Amniotic epithelial cell (primary cell): ENCODE measurements around the gene PCNX2.
"Not testable (repeated sequence)": the region's sequence is repeated elsewhere in the genome, so short reads cannot be mapped to it uniquely, and the experiment has no call there.

Source experiments
- DNase-seq: peaks from one replicate; pipeline ENCODE4 v3.0.0-alpha.2; 2010; ENCODE audit warnings: low read depth

PCNX2 gene

DNA sequence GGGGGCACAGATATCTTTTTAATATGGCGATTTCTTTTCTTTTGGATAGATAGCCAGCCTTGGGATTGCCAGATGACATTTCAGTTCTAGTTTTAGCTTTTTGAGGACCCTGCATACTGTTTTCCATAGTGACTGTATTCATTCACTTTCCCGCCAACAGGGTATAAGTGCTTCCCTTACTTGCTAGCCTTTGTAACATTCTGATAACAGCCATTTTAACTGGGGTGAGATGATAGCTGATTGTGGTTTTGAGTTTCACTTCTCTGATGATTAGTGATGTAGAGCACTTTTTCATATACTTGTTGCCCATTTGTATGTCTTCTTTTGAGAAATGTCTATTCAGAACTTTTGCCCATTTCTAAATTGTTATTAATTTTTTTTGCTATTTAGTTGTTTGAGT lies 193.2 kb downstream of the PCNX2 start:
- no peak for DNase-seq

DNA sequence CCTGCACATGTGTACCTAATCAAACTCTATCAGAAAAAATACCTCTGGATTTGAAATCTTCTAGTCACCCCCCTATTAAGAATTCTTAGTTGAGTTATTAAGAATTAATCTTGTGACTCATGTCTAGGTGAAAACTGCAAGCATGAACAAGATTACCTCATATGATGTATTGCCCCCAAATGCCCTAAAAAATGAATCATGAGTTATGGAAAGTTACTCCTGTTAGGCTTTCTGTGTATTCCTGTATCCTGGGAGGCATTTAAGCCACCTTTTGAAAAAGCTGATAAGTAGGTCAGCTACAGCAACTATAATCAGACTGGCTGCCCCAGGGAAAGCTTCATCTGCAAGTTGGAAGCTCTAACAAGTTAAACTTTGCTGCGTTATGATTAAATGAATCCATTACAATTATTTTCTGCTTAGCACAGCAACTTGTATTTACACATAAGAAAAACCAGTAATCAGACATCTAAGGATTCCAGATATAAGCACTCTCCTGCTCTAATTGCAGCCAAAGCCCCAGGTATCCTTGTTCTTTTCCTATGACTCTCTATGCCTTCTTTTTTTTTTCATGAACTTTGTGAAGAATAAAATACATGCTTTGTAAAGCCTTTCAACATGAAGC lies 197.5 kb downstream of the PCNX2 start:
- peak; percentile 86 for DNase-seq

DNA sequence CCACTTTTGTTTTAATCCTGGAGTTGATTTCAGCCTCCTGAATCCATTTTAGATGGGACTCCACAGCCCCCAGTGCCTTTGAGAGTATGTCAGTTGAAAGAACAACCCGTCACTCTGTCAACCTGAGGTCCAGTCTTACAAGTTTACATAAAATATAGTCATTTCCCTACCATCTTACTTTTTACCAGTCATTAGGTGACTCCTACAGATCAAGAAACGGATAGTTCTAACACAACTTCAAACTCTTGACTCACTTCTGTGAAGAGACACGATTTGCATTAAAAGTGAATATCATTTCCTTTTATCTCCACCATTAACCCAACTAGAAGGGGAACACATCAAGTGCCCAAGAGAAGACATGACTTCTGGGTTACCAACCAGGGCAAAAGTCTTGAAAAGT lies 198.0 kb downstream of the PCNX2 start:
- DNase-seq = no peak

DNA sequence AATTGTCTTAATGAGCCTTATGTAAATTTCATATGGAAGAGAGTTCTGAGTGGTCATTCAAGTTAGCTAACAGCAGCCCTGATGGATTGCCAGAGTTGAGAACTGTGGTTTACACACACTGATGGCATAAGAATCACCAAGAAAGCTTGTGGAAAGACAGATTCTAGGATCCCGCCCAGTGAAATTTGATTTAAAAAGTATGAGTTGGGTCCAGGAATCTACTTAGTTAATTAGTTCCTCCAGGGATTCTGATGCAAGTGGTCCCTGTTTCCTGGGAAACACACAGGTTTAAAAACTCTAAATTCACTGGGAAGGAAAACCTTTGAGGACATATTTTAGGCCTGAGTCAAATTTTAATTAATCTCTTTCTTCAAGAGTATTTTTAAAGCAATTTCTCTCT lies 200.8 kb downstream of the PCNX2 start:
- peak; percentile 42 for DNase-seq

DNA sequence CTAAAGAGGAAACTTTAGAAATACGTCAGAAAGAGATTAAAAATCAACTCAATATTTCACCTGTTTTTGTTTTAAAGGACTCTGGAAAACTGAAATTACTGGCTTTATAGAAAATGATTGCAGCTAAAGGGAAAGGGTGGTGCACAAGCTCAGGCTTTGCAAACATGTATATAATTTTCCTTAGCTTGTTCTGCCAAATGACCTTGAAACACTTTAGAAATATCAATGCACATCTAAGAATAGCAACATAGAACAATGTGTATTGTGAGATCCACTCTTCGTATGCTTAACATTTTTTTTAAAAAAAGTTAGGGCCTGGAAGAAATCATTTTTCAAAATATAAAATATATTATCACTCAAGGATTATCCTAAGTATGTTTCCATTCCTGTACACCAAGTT lies 201.3 kb downstream of the PCNX2 start:
- DNase-seq = no peak

DNA sequence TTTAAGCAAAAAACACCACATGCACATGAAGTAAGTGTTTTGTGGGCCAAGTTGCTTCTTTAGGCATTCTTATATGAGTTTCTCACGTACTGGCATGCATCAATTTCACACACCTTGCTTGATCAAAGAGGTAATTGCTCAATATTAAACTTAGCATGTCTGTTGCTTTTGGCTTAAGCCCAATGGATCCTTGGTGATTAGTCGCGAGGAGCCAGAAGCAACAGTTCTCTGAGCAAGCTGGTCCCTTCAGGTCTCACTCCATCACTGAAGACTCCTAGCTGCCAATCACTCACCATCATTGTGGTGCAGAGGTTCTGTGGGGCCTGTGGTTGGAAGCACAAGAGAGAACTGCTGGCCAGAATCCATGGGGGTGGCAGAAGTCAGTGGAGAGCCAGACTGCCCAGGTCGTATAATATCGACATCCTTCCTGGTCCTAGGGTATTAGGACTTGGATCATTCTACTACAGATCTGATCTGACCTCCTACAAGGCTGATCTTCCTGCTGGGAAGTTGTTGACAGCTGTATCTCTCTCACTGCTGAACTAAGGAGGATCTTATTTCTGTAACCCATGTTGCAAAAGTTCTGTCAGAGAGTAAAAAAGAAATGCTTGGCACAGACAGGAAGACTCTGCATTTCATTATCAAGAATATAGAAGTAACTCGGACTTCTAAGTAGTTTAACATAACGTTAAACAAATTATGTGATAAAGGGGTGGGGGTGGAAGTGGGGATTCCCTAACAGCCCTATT lies 204.6 kb downstream of the PCNX2 start:
- DNase-seq = no peak

DNA sequence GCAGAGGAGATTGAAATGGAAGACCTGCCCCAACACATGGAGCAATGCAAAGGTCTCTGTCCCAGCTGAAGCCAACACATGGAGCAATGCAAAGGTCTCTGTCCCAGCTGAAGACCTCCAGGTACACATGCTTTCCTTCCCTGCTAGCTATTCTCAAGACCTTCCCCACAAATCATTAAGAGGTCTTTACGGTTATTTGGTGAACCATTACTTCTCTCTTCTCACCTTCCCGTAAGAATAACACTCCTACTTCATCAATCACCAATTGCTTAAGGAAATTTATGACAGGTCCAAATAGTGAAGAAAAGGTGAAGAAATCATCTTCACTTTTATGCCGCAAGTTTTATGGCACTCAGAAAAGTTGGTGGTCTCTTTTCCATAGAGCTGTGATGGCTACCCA lies 206.3 kb downstream of the PCNX2 start:
- DNase-seq = no peak

DNA sequence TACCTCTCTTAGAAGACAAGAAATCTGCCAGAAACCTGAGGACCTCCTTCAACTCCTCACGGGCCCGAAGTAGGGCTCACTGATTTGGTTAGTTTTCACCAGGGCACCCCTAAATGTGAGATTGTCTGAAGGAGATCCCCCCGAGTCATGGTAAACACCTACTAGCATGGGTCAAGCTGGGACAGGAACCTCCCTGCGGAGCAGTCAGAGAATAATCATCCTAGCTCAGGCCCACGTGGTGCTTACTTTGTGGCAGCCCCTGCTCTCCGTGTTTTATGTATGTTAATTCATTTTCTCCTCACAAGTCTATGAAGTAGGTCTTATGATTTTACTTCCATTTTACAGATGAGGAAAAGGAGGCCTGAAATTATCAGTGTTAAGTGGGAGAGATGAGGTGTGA lies 206.9 kb downstream of the PCNX2 start:
- DNase-seq = no peak

DNA sequence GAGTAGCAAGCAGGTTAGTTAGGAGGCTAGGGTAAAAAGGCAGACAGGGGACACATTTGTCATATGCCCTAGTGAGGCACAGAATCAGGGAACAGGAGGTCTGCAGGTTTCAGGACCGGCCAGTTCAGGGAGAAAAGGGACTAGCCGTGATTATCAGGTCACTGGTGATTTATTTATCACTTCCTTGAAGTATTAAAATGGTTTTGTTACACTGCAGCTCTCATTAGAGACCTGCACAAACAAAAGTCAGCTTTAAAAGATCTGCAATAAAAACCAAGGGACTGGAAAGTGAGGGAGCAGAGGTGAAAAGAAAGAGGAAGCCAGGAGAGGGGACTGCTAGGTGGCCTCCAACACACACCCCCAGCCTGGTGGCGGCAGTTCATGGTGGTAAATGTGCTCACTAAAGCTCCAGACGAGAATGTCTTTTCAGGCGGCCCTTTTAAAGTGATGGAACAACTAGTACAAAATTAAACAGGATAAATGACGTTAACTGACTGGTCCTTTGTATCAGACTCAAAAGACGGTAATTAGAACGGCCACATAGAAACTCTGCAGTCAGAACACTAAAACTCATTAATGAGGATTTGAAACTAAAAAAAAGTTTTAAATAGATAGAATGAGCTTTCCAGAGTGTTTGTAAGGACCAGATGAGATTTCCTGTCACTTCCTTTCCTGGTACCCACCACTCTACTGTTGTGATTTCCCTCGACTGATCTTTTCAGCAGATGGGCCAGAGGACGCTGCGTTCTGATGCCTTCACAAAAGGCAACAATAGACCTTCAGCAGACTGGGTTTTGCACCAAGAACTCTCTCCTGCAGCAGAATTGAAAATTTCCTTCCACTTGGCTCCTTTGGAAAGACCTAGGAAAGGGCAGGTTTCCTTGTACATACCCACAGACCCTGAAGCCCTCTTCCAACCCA lies 208.3 kb downstream of the PCNX2 start:
- no peak for DNase-seq

DNA sequence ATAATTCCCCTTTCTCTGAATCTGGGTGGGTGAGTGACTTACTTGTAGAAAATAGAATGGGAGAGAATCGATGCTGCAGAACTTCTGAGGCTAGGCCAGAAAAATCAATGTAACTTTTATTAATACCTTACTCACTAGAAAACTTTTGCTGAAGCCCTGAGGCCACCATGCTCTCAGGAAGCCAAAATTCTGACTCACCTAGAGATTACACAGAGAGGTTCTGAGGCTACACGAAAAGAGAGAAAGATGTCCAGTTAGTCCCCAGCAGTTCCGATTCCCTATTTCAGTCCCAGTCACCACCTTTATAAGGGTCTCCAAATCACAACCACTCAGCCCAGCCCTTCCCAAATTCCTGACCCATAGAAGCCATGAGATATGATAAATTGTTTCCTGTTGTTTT lies 210.0 kb downstream of the PCNX2 start:
- DNase-seq = no peak

DNA sequence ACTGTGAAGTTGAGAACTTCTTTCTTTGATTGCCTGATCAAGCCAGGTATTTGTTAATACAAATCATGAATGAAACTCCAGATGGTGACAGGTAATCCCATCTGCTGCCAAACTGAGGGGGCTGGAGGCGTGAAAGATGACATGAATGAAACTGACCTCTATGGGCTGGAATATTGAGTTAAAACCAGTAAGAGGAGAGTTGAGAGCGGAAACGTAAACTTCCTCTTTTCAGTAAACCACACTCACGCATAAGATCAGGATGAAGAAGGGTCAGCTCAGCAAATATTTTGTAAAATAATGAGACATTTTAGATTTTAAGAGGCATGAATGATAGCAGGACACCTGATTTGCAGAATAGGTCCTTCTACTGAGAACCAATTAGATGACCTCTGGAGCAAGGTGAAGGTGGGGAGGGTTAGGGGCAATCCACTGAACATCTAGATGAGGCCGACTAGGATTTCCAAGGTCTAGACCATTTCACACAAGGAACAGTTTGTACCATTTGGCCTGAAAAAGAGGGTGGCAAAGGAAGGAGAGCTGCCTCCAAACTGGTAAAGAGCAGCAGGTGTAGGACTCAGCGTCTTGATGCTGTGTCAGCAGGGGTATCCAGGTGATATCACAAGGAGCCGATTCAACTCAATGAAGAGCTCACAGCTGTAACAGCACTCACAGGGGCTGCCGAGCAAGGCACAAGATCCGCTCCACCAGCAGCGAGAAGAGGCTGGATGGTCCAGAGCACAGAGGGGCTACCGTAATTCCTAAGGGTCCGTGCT lies 212.6 kb downstream of the PCNX2 start:
- DNase-seq = no peak

DNA sequence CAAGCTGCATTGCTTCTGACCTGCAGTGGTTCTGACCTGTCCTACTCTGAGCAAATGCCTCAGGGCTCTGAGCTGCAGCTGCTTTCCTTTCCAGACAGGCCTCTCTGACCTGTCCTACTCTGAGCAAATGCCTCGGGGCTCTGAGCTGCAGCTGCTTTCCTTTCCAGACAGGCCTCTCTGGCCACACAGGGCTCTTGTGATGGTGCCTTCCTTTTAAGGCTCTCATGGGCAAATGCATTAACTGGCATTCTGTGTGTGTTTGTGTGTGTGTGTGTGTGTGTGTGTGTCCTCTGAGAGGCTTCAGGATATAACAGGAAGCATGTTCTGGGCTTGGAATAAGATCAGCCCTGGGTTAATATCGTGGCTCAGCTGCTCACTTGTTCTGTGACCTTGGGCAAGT lies 213.8 kb downstream of the PCNX2 start:
- DNase-seq = no peak

DNA sequence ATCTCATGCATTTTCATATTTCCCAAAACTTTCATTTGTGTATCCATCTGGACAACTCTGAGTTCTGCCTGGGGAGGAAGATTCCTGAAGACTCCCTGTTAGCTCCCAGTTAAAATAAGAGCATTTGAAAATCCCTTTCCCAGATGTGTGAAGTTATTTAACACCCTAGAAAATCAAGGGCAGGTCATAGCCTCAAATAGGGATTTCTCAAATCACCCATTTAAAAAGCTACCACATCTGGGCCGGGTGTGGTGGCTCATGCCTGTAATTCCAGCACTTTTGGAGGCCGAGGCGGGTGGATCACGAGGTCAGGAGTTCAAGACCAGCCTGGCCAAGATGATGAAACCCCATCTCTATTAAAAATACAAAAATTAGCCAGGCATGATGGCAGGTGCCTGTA lies 214.7 kb downstream of the PCNX2 start:
- not testable (repeated sequence) for DNase-seq

DNA sequence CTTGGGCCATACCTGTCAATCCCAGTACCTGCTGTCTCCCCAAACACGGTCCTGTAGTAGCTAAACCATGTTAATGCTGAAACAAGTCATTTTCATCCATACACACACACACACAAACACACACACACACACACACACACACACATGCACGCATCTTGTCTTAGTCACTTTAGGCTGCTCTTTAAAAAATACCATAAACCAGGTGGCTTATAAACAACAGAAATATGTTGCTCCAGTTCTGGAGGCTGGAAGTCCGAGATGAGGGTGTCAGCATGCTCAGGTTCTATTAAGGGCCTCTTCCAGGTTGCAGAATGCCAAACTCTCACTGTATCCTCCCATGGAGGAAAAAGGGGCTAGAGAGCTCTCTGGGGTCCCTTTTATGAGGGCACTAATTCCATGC lies 215.2 kb downstream of the PCNX2 start:
- no peak for DNase-seq

DNA sequence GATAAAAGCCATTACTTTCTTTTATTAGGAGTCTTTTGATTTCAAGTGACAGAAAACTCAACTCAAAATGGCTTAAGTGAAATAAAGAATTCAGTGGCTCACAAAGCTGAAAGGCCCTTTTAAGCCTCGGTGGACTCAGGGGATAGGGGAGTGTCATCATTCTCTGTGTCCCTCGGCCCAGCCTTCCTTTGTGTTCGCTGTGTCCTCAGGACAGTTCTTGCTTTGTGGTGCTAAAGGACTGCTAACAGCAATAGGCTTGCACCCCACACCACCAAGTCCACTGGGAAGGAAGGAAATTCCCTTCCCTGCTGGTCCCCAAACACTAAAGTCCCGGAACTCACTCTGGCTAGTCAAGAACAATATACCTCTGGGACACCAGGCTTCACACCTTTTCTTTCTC lies 216.0 kb downstream of the PCNX2 start:
- no peak for DNase-seq

DNA sequence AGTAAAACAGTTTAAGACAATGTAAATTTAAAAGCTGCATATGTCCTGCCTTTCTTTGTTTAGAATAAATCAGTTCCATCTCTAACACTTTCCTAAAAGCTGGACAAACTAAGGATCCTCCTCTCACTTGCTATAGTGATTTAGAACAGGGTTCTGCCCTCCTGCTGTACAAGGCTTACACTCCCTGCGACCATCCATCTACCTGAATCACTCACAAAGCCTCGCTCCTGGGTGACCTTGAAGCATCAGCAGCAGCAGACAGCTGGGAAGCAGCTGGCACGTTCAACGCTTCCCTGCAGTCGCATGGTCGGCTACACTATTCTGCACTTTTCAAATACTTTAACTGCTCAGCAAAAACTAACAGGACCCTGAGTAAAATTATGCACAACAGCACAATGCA lies 217.1 kb downstream of the PCNX2 start:
- no peak for DNase-seq

DNA sequence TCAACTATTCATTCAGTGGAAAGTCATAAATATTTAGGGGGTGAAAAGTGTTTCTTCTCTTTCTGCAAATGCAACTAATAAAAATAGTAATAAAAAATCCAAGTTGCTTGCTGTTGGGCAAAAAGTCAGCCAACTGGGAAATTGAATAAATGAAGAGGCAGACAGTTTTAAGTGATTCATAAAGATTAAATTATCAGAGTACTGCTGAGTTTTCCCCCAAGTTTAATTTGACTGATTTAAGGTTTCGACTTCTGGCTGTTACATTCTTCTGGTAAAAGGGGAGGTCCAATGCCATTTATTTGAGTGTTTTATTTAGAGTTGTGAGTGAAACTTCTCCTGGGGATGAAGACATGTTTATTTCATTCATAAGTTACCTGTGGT lies 219.6 kb downstream of the PCNX2 start:
- no peak for DNase-seq

DNA sequence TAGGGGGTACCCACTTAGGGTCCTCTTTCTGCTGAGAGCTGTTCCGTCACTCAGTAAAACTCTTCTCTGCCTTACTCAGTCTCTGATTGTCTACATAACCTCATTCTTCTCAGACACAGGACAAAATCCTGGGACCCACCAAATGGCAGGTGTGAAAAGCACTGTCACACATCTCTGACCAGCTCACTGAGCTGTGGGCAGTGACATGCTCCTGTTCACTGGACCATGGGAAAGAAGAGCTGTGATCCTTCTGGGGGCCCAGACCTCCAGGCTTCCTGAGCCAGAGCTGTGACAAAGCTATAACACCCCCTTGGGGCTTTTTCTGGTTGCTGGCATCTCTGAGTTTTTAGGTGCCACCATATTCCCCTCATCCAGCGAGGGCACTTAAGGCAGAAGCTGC lies 229.4 kb downstream of the PCNX2 start:
- no peak for DNase-seq

DNA sequence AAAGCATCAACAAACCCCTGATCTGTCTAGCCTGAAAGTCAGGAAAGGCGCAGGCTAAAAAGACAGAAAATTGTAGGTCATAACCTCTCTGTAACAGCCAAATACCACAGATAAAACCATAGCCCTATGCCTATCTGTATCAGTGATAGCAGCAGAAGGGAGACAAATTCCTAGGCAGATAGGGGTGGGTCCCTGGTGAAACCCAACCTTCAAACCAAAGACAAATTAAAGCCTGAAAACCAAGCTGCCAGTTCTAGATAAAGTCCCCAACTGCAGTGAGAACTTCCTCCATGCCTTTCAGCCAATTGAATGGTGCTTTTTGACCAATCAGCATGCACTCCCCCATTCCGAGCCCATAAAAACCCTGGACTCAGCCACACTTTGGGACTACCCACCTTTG lies 229.8 kb downstream of the PCNX2 start:
- no peak for DNase-seq

DNA sequence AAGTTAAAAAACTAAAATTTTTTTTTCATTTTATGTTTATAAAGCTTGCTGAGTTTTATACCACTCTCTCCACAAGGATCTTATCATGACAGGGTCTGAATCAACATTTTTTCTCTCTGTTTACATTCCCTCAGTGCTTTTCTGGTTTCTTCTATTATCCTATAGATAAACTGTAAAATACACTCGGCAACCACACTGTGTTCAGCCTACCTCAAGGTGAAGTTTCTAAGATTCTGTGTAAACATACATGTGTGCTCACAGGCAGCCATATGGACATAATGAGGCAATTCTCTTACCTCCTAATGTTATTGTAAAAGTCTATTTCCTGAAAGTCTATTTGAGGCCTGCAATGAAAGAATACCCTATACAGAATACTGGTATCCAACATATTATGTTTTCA lies 230.5 kb downstream of the PCNX2 start:
- no peak for DNase-seq

DNA sequence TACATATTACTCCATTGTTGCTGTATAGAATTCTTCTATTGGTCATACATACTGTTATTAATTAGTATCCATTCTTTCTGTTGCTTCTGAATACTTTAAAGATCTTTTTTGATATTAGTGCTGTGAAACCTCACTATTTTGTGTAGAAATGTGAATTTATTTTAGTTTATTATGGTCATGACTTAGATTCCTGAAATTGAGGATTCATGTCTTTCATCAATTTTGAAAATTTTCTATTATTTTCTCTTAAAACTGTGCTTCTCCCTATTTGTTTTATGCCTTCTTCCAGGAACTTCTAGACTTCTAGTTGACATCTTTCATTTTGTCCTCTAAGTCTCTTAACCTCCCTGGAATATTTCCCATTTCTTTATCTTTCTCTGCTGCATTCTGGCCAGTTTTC lies 232.1 kb downstream of the PCNX2 start:
- no peak for DNase-seq

DNA sequence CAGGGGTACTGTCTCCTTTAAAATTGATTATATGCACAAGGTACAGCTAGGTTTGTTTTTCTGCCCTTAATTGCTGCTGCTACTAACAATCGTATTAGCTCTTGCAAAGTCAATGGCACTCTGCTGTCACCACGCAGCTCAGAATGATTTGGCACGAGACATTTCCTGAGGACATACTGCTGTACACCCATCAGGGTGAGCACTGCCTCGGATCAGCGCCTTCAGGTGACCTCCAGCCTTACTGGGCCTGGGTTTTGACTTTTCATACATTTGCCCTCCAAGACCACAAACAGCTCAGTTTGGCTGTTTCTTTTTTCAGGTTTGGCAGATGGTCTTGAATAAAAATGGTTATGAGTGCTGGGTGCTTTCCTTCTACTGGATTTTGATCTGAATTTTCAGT lies 234.3 kb downstream of the PCNX2 start:
- no peak for DNase-seq
